AG09319 (cell line): ENCODE data around the gene EDN2.

Source experiments
- DNase-seq: peaks from one replicate; pipeline ENCODE4 v3.0.0-alpha.2; 2010; ENCODE audit warnings: low read depth; ENCODE audit errors: extremely low read depth
- TF ChIP-seq, protein P1 (sequence below): IDR thresholded peaks from 2 replicates; pipeline ENCODE4 v1.5.1; 2011; ENCODE audit warnings: low read depth, mild to moderate bottlenecking, inconsistent platforms, low read length, moderate library complexity

EDN2 gene

DNA sequence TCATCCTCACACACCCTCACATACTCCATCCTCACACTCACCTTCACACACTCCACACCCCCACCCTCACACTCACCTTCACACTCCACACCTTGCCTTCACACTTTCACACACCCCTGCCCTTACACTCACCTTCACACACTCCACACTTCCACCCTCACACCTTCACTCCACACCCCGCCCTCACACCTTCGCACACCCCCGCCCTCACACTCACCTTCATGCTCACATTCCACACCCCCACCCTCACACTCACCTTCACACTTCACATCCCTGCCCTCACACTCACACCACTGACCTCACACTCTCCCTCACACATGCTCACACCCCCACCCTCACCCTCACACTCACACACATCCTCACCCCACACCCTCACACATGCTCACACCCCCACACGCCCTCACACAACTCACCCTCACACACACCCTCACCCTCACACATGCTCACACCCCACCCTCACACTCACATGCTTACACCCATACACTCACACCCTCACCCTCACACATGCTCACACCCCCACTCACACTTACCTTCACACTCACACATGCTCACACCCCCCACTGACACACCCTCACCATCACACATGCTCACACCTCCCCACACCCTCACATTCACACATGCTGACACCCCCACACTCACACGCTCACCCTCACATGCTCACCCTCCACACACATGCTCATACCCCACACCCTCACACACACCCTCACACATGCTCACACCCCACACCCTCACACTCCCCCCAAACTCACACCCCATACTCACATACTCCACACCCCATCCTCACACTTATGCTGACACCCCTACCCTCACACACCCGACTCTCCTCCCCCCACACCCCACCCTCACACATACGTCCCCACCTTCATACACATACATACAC is 44.5 kb upstream of the EDN2 start:
- TF ChIP-seq, protein P1, sequence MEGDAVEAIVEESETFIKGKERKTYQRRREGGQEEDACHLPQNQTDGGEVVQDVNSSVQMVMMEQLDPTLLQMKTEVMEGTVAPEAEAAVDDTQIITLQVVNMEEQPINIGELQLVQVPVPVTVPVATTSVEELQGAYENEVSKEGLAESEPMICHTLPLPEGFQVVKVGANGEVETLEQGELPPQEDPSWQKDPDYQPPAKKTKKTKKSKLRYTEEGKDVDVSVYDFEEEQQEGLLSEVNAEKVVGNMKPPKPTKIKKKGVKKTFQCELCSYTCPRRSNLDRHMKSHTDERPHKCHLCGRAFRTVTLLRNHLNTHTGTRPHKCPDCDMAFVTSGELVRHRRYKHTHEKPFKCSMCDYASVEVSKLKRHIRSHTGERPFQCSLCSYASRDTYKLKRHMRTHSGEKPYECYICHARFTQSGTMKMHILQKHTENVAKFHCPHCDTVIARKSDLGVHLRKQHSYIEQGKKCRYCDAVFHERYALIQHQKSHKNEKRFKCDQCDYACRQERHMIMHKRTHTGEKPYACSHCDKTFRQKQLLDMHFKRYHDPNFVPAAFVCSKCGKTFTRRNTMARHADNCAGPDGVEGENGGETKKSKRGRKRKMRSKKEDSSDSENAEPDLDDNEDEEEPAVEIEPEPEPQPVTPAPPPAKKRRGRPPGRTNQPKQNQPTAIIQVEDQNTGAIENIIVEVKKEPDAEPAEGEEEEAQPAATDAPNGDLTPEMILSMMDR, result no peak
- no peak for DNase-seq

DNA sequence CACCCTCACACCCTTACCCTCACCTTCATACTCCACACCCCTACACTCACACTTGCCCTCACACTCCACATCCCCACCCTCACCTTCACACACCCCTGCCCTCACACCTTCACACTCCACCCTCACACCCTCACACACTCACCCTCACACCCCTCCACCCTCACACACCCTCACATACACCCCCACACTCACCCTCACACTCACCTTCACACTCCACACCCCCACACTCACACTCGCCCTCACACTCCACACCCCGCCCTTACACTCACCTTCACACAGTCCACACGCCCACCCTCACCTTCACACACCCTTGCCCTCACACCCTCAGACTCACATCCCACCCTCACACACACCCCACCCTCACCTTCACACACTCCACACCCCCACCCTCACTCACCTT is 43.6 kb upstream of the EDN2 start:
- DNase-seq, result no peak
- TF ChIP-seq, protein P1, result no peak

DNA sequence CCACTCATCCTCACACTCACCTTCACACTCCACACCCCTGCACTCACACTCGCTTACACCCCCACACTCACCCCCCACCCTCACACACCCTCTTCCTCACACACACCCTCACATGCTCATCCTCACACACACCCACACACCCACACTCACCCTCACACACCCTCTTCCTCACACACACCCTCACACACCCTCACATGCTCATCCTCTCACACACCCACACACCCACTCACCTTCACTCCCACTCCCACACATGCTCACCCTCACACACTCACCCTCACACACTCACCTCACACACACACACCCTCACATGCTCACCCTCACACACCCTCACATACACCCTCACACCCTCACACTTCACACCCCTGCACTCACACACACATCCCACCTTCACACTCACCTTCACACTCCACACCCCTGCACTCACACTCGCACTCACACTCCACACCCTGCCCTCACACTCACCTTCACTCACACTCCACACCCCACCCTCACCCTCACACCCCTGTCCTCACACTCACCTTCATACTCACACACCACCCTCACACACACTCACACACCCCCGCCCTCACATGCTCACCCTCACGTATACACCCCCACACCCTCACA is 42.6 kb upstream of the EDN2 start:
- DNase-seq, result no peak
- TF ChIP-seq, protein P1, result no peak

DNA sequence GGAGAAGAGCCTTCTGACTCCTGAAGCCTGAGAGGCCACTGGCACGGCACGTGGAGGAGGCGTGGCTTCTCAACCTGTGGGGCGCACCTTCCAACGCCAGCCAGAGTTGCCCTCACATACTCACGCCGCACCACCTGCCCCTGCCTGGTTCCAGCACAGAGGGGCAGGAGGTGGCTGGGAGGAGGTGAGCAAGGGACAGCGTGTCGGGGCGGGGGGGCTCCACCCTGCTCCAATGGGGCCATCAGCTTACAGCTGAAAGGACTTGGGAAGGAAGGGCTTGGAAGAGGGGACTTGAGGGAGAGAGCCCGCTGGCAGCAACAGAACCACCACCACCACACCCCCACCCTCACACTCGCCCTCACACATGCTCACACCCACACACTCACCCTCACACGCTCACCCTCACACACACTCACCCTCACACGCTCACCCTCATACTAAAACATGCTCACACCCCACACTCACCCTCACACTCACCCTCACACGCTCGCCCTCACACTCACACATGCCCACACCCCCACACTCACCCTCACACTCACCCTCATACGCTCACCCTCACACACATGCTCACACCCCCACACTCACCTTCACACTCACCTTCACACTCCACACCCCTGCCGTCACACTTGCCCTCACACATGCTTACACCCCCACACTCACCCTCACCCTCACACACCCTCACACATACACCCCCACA is 41.6 kb upstream of the EDN2 start:
- DNase-seq, result no peak
- TF ChIP-seq, protein P1, result no peak

DNA sequence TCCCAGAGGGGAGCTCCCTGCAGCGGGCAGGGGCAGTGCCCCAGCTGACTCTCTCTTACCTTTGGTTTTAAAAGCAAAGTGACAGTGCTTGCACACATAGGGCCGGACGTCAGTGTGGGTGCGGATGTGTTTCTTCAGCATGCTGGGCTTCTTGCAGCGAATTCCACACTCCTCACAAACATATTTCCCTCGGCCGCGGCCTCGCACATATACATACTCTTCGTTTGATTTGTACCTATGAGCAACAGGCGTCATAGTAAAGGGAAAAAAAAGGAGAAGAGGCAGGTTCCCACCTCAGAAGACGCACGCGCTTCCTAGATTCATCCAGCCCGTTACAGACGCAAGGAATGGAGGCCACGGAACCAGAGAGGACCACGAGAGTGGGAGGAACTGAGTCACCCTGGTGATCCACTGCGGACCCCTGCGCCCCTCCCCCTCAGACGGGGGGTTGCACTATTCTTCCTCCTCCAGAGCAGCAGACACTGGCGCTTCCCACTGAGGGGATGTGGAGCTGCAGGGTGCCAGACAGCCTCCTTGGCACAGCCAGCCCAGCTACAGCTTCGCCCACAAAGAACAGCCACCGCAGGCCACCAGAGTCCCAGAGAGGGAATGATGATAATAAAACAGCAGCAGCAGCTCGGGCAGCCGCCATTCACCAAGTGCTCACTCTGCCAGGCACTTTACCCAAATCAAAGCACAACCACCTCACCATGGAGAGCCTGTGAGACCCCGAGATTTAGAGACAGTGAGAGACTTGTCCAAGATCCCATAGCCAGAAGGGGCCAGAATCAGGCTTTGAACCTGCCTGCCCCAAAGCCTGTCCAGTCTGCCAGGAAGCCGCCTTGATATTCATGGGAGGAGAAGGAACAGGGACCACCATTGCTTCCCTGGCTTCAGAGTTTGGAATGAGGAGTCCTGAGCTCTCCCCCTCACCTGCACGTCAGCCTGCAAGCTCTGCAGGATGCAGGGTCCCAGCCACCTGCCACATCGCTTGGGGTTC is 40.5 kb upstream of the EDN2 start:
- TF ChIP-seq, protein P1, result no peak
- no peak for DNase-seq

DNA sequence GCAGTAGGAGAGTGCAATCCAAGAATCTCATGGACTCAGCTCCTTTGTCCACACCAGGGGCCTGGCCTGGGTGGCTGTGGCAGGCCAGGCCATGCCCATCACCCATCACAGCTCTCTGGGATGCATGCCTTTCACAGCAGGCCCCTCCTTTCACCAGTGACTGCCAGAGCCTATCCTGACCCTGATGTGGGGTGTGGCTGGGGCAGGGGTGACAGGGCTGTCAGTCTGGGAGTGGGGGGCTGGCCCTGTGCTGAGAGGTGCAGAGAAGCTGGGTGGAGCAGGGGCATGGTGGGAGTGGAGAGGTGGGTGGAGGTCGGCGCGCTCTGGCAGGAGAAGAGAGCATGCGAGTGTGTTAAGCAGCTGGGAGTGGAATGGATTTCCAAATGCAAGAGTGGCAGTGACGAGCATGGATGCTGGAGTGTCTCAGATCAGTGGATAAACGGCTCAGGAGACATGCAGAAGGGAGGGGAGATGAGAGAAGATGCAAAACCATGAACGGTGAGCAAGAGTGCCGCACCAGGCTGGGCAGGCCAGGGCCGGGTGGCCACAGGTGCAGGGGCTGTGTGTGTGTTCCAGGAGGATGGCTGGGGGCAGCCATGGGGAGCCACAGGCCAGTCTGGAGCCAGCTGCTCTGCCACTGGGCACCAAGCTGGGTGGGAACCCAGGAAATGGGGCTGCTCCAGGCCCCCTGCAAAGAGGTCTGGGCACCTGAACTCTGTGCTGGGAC is 39.6 kb upstream of the EDN2 start:
- TF ChIP-seq, protein P1, result no peak
- no peak for DNase-seq
